BJ (cell line): ENCODE measurements around the gene CENATAC. TPM values are rescaled to one million over a fixed set of nuclear protein-coding genes. Genes with fewer than 3 reads are reported as not detected.
"Not testable (repeated sequence)": the region's sequence is repeated elsewhere in the genome, so short reads cannot be mapped to it uniquely, and the experiment has no call there.

Experiments used
- CTCF ChIA-PET: fragments of 350-600 bp; formaldehyde crosslinking; extraction: SDS; loops from one replicate; lab custom pipeline; 2021; ENCODE audit warnings: antibody characterized with exemption, inconsistent platforms; lab: Yijun Ruan, JAX
- POLR2A ChIA-PET: fragments of 300-600 bp; sonication (Branson Sonifier 250); formaldehyde crosslinking; extraction: SDS; loops from one replicate; lab custom pipeline; 2021; ENCODE audit warnings: antibody characterized with exemption; lab: Charles Lee
- DNase-seq: peaks from one replicate; pipeline ENCODE4 v3.0.0-alpha.2; 2011; ENCODE audit warnings: low read depth
- H3K27me3 ChIP-seq: 2 replicates; pipeline ENCODE4 v1.6.0; 2011; ENCODE audit warnings: low read length; ENCODE audit not compliant: control insufficient read depth, insufficient read depth
- H3K36me3 ChIP-seq: 2 replicates; pipeline ENCODE4 v1.5.1; 2011; ENCODE audit warnings: low read length; ENCODE audit not compliant: control insufficient read depth, insufficient read depth
- H3K4me3 ChIP-seq: 2 replicates; pipeline ENCODE4 v1.5.1; 2011; ENCODE audit warnings: low read depth, mild to moderate bottlenecking, control low read depth, low read length
- CTCF ChIP-seq: IDR thresholded peaks from 2 replicates; pipeline ENCODE4 v1.5.1; 2011; ENCODE audit warnings: low read depth, mild to moderate bottlenecking, control low read depth, inconsistent platforms, low read length, moderate library complexity; ENCODE audit not compliant: insufficient read depth
- polyA minus RNA-seq: library from RNA; depleted of rRNA, polyadenylated mRNA; stranded (reverse); fragments of >200 nt; gene quantifications from 2 replicates; pipeline ENCODE4 v1.2.3, GENCODE V29; 2011; rRNA and poly(A)+ RNA removed
- polyA plus RNA-seq: library from polyadenylated mRNA; depleted of rRNA; stranded (reverse); fragments of >200 nt; gene quantifications from 2 replicates; pipeline ENCODE4 v1.2.3, GENCODE V29; 2011; rRNA removed

CENATAC gene, protein sequence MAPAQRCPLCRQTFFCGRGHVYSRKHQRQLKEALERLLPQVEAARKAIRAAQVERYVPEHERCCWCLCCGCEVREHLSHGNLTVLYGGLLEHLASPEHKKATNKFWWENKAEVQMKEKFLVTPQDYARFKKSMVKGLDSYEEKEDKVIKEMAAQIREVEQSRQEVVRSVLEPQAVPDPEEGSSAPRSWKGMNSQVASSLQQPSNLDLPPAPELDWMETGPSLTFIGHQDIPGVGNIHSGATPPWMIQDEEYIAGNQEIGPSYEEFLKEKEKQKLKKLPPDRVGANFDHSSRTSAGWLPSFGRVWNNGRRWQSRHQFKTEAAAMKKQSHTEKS
- 10.5 and 12.0 TPM in 2 replicates for polyA plus RNA-seq
- 5.1 and 5.4 TPM in 2 replicates for polyA minus RNA-seq

DNA sequence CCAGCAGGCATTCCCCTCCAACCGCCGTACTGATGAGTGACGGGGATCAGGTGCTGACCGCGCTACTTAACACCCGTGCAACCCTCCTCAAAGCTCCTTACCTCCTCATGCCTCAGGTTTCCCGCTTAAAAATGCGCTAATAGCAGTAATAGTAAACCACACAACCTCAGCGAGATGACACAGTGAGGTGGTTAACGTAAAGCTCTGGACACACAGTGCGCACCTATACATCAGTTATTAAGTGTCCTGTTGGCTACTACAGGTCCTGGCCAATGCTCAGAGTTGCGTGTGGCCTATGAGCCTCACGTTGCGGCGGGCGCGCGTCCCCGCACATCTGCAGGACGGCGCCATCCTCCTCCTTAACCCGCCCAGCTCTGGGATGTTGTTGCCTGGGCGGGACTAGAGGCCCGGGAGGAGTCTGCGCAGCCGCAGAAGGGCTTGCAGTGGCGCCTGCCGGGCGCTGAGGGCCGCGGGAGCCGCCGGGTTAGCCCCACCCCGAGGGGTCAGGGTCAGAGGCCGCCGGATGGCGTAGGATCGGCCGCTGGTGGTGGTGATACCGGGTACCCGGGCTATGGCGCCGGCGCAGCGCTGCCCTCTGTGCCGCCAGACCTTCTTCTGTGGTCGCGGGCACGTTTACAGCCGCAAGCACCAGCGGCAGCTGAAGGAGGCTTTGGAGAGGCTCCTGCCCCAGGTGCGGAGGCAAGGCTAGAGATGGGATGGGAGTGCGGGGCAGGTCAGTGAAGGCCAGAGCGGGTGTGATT is at the start of gene CENATAC:
Gene CENATAC, plus strand, starts transcription at position 512 of the 761 bp plus-strand sequence. Its CDS starts 60 bp downstream, at position 572.
- CTCF ChIA-PET = interaction anchor here (1.2 to 1.4 kb wide), 3 partner anchors 15 to 307 kb away, joined by 3 to 6 read pairs (median 3); no protein-coding TSS in a partner anchor
- Histone ChIP-seq H3K27me3 (no peaks in the 10 kb centered on the region), H3K4me3 (peak within 1 kb of the TSS; percentile 80), H3K36me3 (no peaks in the 10 kb centered on the region; the same call in 1 of the 2 replicates)
- DNase-seq = peak; percentile 31
- TF ChIP-seq CTCF = no peak
- POLR2A ChIA-PET = interaction anchor here (0.6 kb wide), 1 partner anchor 19 kb away, joined by 3 read pairs; no protein-coding TSS in a partner anchor

DNA sequence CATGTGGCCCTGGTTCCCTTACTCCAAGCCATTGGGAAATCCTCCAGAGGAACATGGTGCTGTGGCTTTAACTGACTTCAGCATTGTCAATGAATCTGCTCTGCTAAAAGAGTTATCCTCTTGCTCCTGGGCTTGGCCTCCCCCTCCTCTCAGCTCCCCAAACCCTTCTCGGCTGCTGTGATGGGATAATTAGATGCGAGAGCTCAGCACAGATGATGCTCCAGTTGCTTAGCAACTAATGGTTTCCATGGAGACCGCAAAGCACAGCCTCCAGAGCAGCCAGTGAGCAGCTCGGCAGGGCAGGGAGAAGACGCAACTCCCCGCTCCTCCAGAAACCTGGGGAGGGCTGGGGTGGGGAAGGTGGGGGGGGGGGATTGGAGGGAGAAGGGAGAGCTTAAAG is 44.7 kb upstream of the CENATAC start:
- no peak for DNase-seq
- H3K4me3 ChIP-seq = no peak overlapping the region
- ChIA-PET CTCF (interaction anchor here (0.8 to 13.4 kb wide), 2 partner anchors 264 to 294 kb away, joined by 3 to 136 read pairs; no protein-coding TSS in a partner anchor), POLR2A (no interaction called here)
- no peaks in the 10 kb centered on the region for H3K36me3 ChIP-seq
- peaks cover 18% of the 10 kb centered on the region for H3K27me3 ChIP-seq
- TF ChIP-seq CTCF = no peak

DNA sequence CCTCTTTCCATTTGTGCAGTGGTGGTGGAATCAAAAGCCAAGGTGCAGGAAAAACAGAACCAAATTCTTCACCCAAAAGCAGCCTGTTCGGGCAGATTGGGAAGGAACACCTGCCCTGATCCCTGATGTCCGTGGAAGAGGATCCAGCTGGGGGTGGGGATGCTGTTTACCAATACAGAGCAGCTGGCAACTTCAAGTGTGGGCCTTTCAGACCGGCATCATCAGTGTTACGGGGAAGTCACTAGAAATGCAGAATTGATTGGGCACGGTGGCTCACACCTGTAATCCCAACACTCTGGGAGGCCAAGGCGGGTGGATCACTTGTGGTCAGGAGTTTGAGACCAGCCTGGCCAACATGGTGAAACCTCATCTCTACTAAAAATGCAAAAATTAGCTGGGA is 44.0 kb upstream of the CENATAC start:
- peaks cover 18% of the 10 kb centered on the region for H3K27me3 ChIP-seq
- POLR2A ChIA-PET, H3K4me3 ChIP-seq, H3K36me3 ChIP-seq, DNase-seq: not testable (repeated sequence)
- CTCF ChIA-PET = interaction anchor here (0.6 to 13.4 kb wide), 6 partner anchors 9 to 265 kb away, joined by 3 to 136 read pairs (median 4); no protein-coding TSS in a partner anchor

GRCh38 chr11:118956094-118956846 is 41.7 kb upstream of the CENATAC start, which contains the start of gene UPK2:
Gene UPK2 (plus strand): TSS chr11:118956298. CDS start chr11:118956351, 53 bp downstream.
- ChIA-PET CTCF (interaction anchor here (0.6 to 13.4 kb wide), 27 partner anchors 9 to 323 kb away, joined by 3 to 136 read pairs (median 5); partner anchors contain the start of genes BCL9L, FOXR1 and TREH), POLR2A (interaction anchor here (0.6 kb wide), 1 partner anchor 264 kb away, joined by 3 read pairs; no protein-coding TSS in a partner anchor)
- no peak within 1 kb of the TSS for H3K4me3 ChIP-seq
- no peaks in the 10 kb centered on the region for H3K36me3 ChIP-seq
- H3K27me3 ChIP-seq = peaks cover 19% of the 10 kb centered on the region
- DNase-seq = no peak
- peak; percentile 95 for TF ChIP-seq CTCF
